Measurements from ENCODE around the gene ST7L.

ST7L gene

GRCh38 chr1:112542206-112542973, 76.6 kb downstream of the ST7L start:
- TF ChIP-seq CTCF (IDR thresholded peaks at IDR 0.05; ENCODE audit: low read depth, low read length, missing control alignments): no peak
- no peak for DNase-seq (ENCODE audit: extremely low read depth, low read depth)
- no peak overlapping the region for H3K4me3 ChIP-seq (replicated peaks; ENCODE audit: low read depth, low read length)

DNA sequence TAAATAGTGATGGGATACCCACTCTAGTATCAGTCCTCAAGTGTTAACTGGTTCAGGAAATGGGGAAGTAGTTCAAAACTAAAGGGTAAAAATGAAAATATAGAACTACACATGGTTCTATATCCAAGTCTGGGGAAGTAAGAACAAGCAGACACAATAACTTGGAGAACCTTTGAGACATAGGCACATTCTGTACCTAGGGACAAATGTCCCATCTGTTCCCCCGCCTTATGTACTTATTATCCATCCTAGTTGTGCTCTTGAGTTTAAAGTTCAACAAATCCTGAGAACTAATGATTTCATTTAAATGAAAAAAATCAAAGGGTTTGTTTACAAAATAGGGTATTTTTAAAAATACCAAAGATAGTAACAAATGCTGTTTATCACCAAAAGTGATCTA, 77.6 kb downstream of the ST7L start:
- H3K4me3 ChIP-seq (replicated peaks; ENCODE audit: low read depth, low read length): no peak overlapping the region
- no peak for TF ChIP-seq CTCF (IDR thresholded peaks at IDR 0.05; ENCODE audit: low read depth, low read length, missing control alignments)
- no peak for DNase-seq (ENCODE audit: extremely low read depth, low read depth)

GRCh38 chr1:112540226-112540794, 78.6 kb downstream of the ST7L start:
- no peak for TF ChIP-seq CTCF (IDR thresholded peaks at IDR 0.05; ENCODE audit: low read depth, low read length, missing control alignments)
- no peak overlapping the region for H3K4me3 ChIP-seq (replicated peaks; ENCODE audit: low read depth, low read length)
- no peak for DNase-seq (ENCODE audit: extremely low read depth, low read depth)

DNA sequence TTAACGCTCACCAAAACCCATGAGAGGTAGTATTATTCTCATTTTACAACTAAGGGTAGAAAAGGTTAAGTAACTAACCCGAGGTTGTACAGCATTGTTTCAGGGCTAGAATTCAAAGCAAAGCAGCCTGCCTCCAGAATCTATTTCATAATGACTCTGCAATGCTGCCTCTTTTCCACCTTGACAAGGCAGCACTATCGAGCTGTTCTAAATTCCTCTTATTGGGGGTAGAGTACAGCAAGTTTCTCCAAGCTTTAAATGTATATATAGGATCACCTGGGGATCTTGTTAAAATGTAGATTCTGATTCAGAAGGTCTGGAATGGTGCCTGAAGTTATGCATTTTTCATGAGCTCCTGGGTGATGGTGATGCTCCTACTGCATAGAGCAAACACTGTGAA, 80.1 kb downstream of the ST7L start:
- no peak for DNase-seq (ENCODE audit: extremely low read depth, low read depth)
- TF ChIP-seq CTCF (IDR thresholded peaks at IDR 0.05; ENCODE audit: low read depth, low read length, missing control alignments): no peak
- H3K4me3 ChIP-seq (replicated peaks; ENCODE audit: low read depth, low read length): no peak overlapping the region

DNA sequence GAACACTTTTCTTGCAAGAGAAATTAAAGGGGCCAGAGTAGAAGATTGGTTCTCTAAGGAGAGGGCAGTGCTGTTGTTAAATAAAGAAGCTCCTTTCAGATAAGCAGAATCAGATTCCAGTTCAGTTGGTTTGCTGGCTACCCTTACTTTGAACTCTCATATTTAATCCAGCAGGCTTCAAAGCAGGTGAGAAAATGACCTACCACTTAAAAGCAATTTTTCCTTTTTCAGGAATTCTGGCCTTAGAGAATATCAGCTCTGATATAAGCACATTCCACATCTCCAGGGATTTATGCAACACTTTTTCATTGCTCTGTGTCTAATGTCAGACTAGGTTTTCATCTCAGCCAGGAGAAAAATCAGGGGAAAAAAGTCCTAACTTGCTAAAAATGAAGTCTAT, 81.5 kb downstream of the ST7L start:
- no peak for DNase-seq (ENCODE audit: extremely low read depth, low read depth)
- H3K4me3 ChIP-seq (replicated peaks; ENCODE audit: low read depth, low read length): no peak overlapping the region
- TF ChIP-seq CTCF (IDR thresholded peaks at IDR 0.05; ENCODE audit: low read depth, low read length, missing control alignments): no peak

DNA sequence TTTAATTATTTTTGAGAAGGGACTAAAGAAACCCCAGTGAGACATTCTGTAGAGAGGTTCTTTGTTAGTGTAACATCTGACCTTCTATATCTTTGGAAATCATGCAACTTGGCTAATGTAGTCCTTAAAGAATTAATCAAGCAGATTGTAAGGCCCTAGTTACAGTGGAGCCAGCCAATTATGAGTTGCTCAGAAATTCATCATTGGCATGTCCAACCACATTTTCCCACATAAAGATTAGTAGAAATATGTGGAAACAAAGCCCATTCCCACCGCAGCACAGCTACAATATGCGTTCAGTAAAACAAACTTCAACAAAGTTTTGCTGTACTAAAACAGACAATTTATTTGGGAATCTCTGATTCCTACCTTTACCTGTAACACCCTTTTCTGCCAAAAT, 82.4 kb downstream of the ST7L start:
- DNase-seq (ENCODE audit: extremely low read depth, low read depth): no peak
- H3K4me3 ChIP-seq (replicated peaks; ENCODE audit: low read depth, low read length): no peak overlapping the region
- TF ChIP-seq CTCF (IDR thresholded peaks at IDR 0.05; ENCODE audit: low read depth, low read length, missing control alignments): no peak
